NCI-H2227 (cell line): ENCODE measurements around the gene PRPSAP2.
"Not testable (repeated sequence)": the region's sequence is repeated elsewhere in the genome, so short reads cannot be mapped to it uniquely, and the experiment has no call there.

Experiments
- DNase-seq: peaks from one replicate; lab custom pipeline; 2025; ENCODE audit not compliant: unreplicated experiment; lab: John Stamatoyannopoulos, UW

The PRPSAP2 gene

GRCh38 chr17:18857864-18858566, at the start of gene PRPSAP2:
Gene PRPSAP2 (plus strand): TSS chr17:18858131. CDS start chr17:18865834, 7,703 bp downstream.
- DNase-seq: peak; percentile 94

GRCh38 chr17:18815924-18816323, 42.0 kb upstream of the PRPSAP2 start:
- DNase-seq: not testable (repeated sequence)

GRCh38 chr17:18816489-18817371, 41.2 kb upstream of the PRPSAP2 start:
- peak; percentile 65 for DNase-seq

- DNase-seq: not testable (repeated sequence)
Observed at GRCh38 chr17:18821430-18821829, 36.5 kb upstream of the PRPSAP2 start.

- DNase-seq: not testable (repeated sequence)
Observed at GRCh38 chr17:18827613-18828012, 30.3 kb upstream of the PRPSAP2 start.

GRCh38 chr17:18848501-18848900, 9.4 kb upstream of the PRPSAP2 start:
- DNase-seq: no peak

GRCh38 chr17:18850679-18851078, 7.3 kb upstream of the PRPSAP2 start:
- DNase-seq: no peak

- DNase-seq: no peak
Observed at GRCh38 chr17:18851201-18851600, 6.7 kb upstream of the PRPSAP2 start.

GRCh38 chr17:18854956-18855355, 3.0 kb upstream of the PRPSAP2 start:
- no peak for DNase-seq

- peak; percentile 93 for DNase-seq
Observed at GRCh38 chr17:18855831-18856569, 1.9 kb upstream of the PRPSAP2 start.

- no peak for DNase-seq
Observed at GRCh38 chr17:18856570-18856915, 1.4 kb upstream of the PRPSAP2 start.

- no peak for DNase-seq
Observed at GRCh38 chr17:18858567-18859245, 775 bp downstream of the PRPSAP2 start.

- DNase-seq: no peak
Observed at GRCh38 chr17:18859256-18859655, 1.3 kb downstream of the PRPSAP2 start.

- DNase-seq: no peak
Observed at GRCh38 chr17:18860161-18860972, 2.4 kb downstream of the PRPSAP2 start.

GRCh38 chr17:18862011-18862410, 4.1 kb downstream of the PRPSAP2 start:
- DNase-seq: no peak

- peak; percentile 4 for DNase-seq
Observed at GRCh38 chr17:18864996-18865395, 7.1 kb downstream of the PRPSAP2 start.

GRCh38 chr17:18866866-18867813, 9.2 kb downstream of the PRPSAP2 start:
- no peak for DNase-seq

GRCh38 chr17:18877104-18877645, 19.2 kb downstream of the PRPSAP2 start:
- DNase-seq: no peak
